GM20431 (cell line): ENCODE measurements around the gene TOM1L2.

Source experiments
- in situ Hi-C: fragments of 300-500 bp; cut with MseI, MboI; formaldehyde crosslinking; loops from one replicate; pipeline ENCODE4 v1.15.0; 2020; ENCODE audit warnings: low sequenced_read_pairs; ENCODE audit not compliant: unreplicated experiment

TOM1L2 gene

GRCh38 chr17:17841601-17842025 is 130.6 kb downstream of the TOM1L2 start:
- in situ Hi-C loops = no loop called here

GRCh38 chr17:17840751-17841591 is 131.2 kb downstream of the TOM1L2 start:
- in situ Hi-C loops = no loop called here

GRCh38 chr17:17839791-17840707 is 132.2 kb downstream of the TOM1L2 start:
- in situ Hi-C loops = no loop called here

GRCh38 chr17:17837966-17838962 is 133.9 kb downstream of the TOM1L2 start:
- in situ Hi-C loops = no loop called here

GRCh38 chr17:17837380-17837821 is 134.8 kb downstream of the TOM1L2 start:
- in situ Hi-C loops = no loop called here

- in situ Hi-C loops = no loop called here
Observed at GRCh38 chr17:17836818-17837379, 135.3 kb downstream of the TOM1L2 start, which contains the start of gene SREBF1. Gene SREBF1 (minus strand): TSS chr17:17836986. CDS start chr17:17836817, 169 bp downstream.

- in situ Hi-C loops = no loop called here
Observed at GRCh38 chr17:17836250-17836817, 135.9 kb downstream of the TOM1L2 start.

GRCh38 chr17:17835415-17836249 is 136.6 kb downstream of the TOM1L2 start:
- in situ Hi-C loops = no loop called here

GRCh38 chr17:17834974-17835373 is 137.2 kb downstream of the TOM1L2 start:
- in situ Hi-C loops = no loop called here

- in situ Hi-C loops = no loop called here
Observed at GRCh38 chr17:17833658-17834357, 138.4 kb downstream of the TOM1L2 start.

GRCh38 chr17:17832032-17832363 is 140.2 kb downstream of the TOM1L2 start:
- in situ Hi-C loops = no loop called here

- in situ Hi-C loops = no loop called here
Observed at GRCh38 chr17:17831208-17832031, 140.8 kb downstream of the TOM1L2 start.

- in situ Hi-C loops = no loop called here
Observed at GRCh38 chr17:17830740-17831207, 141.4 kb downstream of the TOM1L2 start.

GRCh38 chr17:17830269-17830567 is 142.0 kb downstream of the TOM1L2 start:
- in situ Hi-C loops = no loop called here

- in situ Hi-C loops = no loop called here
Observed at GRCh38 chr17:17827826-17828621, 144.2 kb downstream of the TOM1L2 start.
